NCI-H446 (cell line): ENCODE measurements around the gene ELOVL6.
A peak's percentile ranks its signal among the peaks of the same experiment; 100 is the strongest.
"Not testable (repeated sequence)": the region's sequence is repeated elsewhere in the genome, so short reads cannot be mapped to it uniquely, and the experiment has no call there.

Experiments
- DNase-seq, 2 experiments: peaks; one replicate each; lab custom pipeline; 2025; lab: John Stamatoyannopoulos, UW

Gene ELOVL6

GRCh38 chr4:110196871-110197528 lies 1.4 kb downstream of the ELOVL6 start:
- DNase-seq = no peak

DNA sequence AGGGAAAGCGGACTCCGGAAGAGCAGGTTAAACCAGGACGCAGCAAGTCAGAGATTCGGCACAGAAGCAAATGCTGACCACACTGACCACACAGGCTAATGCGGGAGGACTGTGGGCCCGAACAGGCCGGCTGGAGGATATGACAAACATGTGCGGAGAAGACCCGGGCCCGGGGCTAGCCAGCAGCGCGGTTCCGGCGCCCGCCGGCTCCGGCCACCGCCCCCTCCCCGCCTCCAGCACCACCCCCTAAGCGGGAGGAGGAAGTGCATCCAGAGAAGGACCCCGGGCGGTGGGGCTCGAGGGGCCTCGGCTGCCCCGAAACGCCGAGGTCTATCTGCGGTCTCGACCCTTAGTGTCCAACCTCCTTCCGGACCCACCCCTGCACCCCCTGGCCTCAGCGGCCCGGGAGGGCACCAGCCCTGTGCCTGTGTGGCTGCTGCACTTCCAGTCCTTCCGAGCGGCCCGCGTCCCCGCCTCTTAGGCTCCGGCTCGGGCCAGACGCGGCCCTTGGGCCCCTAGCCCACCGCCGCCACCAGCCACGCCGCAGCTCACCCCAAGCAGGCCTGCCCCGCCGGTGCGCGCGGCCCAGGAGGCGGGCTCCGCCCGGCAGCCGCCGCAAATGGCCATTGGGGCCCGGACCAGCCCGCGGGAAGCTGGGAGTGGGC lies 2.1 kb downstream of the ELOVL6 start:
- DNase-seq = peak in 1 of 2 experiments; percentile 59

GRCh38 chr4:110195561-110196205 lies 2.7 kb downstream of the ELOVL6 start:
- no peak for DNase-seq

- peak; percentile 82 to 93 for DNase-seq
These were observed 4.3 kb downstream of the ELOVL6 start for GRCh38 chr4:110193822-110194761.

- DNase-seq = not testable (repeated sequence)
These were observed 5.1 kb downstream of the ELOVL6 start for GRCh38 chr4:110193287-110193686.

DNA sequence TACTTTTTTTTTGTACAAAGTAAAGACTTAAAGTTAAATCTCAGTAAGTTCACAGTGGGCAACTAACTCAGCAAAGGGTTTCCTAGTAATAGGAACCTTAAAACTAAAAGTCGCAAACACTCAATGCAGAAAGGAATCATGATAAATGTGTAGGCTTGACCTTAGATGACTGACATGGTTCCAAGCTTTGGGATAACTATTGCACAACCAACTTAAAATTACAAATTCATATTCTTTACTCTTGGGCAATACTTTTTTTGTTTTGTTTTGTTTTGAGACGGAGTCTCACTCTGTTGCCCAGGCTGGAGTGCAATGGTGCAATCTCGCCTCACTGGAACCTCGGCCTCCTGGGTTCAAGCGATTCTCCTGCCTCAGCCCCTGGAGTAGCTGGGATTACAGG lies 8.2 kb downstream of the ELOVL6 start:
- no peak for DNase-seq

- DNase-seq = no peak
These were observed 10.3 kb downstream of the ELOVL6 start for GRCh38 chr4:110188113-110188512.

DNA sequence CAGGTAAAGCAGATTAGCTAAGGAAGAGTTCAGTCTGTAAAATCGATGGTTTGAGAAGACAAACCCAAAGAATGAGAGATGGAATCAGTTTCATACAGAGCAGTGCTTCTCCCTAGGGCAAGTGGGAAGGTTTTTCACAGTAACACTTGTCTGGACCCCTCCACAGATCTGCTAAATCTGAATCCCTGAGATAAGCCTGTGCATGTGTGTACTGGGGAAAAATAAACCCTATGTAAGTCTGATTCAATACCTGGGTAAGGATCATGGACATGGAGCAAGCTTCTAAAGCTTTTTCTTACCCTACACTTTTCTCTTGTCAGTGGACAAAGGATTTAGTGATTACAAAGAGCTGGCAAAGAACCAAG lies 13.6 kb downstream of the ELOVL6 start:
- no peak for DNase-seq

DNA sequence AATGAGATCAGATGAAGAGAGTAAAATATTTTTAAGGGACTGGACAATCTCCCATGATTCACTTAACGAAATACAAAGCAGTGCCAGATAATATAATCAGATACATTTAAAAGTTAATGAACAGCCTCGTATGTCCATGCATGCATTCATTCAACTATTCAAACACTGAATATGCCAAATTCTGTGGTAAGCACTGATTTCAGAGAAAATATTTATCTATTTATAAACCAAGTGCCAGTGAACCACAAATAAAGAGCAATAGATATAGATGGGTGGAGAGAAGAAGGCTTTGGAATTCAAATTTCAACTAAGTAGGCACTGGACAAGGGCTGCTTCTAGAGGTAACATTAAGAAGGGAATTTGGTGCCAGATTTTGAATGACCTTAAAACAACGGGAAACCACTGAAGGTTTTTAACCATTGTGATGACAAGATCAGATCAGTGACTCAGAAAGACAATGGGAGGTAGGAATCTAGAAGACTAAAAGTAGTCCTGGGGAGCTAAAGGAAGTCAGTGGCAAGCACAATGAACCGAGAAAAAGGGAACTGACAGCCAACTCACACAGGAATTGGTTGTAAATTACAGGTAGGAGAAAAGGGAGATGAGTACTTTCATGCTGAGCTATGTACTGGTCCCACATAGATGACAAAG lies 14.2 kb downstream of the ELOVL6 start:
- no peak for DNase-seq

DNA sequence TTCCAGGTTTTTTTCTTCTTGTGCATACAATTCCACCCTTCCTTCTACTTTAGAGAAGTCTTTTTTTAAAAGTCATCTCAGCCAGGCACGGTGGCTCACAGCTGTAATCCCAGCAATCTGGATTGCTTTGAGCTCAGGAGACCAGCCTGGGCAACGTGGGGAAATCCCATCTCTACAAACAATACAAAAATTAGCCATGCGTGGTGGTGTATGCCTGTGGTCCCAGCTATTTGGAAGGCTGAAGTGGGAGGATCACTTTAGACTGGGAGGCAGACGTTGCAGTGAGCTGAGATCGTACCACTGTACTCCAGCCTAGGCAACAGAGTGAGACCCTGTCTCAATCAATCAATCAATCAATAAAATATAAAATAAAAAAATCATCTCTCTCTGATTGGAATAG lies 14.8 kb downstream of the ELOVL6 start:
- no peak for DNase-seq

GRCh38 chr4:110183058-110183457 lies 15.4 kb downstream of the ELOVL6 start:
- DNase-seq = no peak

GRCh38 chr4:110181890-110182289 lies 16.5 kb downstream of the ELOVL6 start:
- no peak for DNase-seq

DNA sequence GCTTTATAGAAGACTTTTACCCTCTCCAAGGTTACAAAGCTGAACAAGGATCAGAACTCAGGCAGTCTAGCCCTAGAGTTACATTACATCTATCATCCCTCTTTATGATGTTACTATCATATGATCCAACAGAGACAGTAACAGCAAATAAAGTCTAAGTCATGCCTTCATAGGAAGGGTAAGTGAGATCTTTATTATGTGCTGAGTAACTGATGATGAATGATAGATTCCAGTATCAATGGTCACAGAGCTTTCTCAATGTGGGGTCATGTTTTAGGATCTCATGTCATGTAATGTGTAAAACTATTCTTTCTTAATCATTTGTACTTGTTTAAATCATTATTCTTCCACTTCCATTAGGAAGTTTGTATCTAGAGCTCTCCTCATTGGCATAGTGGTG lies 22.8 kb downstream of the ELOVL6 start:
- DNase-seq = no peak

- no peak for DNase-seq
These were observed 25.4 kb downstream of the ELOVL6 start for GRCh38 chr4:110172972-110173371.

DNA sequence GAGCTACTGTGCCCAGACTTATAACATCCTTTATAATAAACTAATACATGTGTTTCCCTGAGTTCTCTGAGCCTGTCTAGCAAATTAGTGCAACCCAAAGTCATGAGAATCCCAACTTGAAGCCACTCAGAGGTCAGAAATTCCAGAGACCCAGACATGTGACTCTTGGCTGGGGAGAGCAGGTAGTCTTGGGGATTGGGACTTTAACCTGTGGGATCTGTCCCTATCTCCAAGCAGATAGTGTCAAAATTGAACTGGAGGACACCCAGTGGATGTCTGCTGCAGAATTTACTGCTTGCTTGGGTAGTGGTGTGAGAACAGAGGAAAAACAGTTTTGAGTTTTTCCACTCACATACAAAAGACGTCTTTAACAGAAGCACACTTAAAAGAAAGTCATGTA lies 26.4 kb downstream of the ELOVL6 start:
- DNase-seq = no peak

DNA sequence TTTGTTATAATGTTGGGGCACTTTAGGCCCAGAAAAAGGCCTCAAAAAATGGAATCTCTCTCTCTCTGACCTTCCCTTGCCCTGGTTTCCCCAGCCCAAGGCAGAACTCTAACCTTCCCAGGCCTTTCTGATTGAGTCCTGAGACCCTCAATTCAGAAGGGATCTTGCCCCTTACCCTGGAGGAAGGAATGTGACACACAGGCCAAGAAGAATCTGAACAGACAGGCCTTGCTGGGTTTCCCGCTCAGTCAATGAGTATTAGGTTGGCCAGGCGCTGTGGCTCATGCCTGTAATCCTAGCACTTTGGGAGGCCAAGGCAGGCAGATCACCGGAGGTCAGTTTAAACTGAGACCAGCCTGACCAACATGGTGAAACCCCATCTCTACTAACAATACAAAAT lies 27.6 kb downstream of the ELOVL6 start:
- DNase-seq = no peak

DNA sequence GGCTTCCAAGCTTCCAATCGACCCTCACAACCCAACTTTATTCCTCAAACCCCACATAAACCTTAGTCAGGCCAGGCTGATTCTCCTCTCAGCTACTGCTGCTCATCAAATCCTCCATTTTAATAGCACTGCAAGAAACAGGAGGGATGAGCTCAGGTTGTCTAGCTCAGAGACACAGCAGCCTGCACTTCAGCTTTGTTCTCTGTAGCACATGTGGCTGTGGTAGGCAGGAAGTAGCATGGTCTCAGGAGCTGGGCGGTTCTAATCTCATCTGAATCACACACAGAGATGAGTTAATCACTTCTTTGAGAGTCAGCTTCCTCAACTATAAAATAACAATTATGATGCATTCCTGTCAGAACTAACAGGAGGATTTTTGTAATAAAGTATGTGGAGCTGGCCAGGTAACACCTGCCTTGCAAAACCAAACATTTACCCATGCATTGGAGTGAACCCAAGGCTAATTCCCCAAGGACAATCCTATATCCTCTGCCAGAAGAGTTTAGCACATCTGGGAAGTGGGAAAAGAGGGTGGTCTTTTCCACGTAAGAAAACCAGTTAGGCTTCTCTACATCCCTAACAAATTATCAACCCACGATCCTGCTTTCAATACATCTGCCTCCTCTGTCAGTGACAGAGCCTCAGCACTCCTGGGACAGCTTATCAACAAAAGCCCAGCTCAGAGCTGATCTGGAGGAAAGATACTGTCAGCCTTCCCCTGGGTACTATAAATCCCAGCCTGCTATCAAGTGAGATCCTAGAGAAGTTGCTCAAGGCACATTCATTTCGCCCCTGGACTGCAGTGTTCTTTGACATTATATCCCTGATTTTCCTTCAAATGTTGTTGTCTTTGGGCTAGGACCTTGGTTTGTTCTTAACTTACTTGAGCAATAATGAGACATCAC lies 32.8 kb downstream of the ELOVL6 start:
- DNase-seq = no peak

GRCh38 chr4:110164856-110165255 lies 33.6 kb downstream of the ELOVL6 start:
- no peak for DNase-seq

- no peak for DNase-seq
These were observed 34.2 kb downstream of the ELOVL6 start for GRCh38 chr4:110164251-110164650.

- no peak for DNase-seq
These were observed 34.9 kb downstream of the ELOVL6 start for GRCh38 chr4:110163327-110164069.
